AG10803 (cell line): ENCODE measurements around the gene NR4A2.

Source experiments
- DNase-seq: peaks from one replicate; pipeline ENCODE4 v3.0.0; 2010; ENCODE audit warnings: low read depth
- H3K4me3 ChIP-seq: 2 replicates; pipeline ENCODE4 v1.5.1; 2011; ENCODE audit warnings: mild to moderate bottlenecking, low read length, control low read depth
- TF ChIP-seq, protein P1 (sequence below): conservative IDR thresholded peaks from 2 replicates; pipeline ENCODE4 v1.5.1; 2011; ENCODE audit warnings: mild to moderate bottlenecking, low read length, control low read depth, inconsistent platforms

Gene NR4A2

GRCh38 chr2:156356014-156356754 is 23.7 kb upstream of the NR4A2 start:
- H3K4me3 ChIP-seq: no peak overlapping the region
- peak; percentile 64 for DNase-seq
- TF ChIP-seq, protein P1, sequence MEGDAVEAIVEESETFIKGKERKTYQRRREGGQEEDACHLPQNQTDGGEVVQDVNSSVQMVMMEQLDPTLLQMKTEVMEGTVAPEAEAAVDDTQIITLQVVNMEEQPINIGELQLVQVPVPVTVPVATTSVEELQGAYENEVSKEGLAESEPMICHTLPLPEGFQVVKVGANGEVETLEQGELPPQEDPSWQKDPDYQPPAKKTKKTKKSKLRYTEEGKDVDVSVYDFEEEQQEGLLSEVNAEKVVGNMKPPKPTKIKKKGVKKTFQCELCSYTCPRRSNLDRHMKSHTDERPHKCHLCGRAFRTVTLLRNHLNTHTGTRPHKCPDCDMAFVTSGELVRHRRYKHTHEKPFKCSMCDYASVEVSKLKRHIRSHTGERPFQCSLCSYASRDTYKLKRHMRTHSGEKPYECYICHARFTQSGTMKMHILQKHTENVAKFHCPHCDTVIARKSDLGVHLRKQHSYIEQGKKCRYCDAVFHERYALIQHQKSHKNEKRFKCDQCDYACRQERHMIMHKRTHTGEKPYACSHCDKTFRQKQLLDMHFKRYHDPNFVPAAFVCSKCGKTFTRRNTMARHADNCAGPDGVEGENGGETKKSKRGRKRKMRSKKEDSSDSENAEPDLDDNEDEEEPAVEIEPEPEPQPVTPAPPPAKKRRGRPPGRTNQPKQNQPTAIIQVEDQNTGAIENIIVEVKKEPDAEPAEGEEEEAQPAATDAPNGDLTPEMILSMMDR: no peak

DNA sequence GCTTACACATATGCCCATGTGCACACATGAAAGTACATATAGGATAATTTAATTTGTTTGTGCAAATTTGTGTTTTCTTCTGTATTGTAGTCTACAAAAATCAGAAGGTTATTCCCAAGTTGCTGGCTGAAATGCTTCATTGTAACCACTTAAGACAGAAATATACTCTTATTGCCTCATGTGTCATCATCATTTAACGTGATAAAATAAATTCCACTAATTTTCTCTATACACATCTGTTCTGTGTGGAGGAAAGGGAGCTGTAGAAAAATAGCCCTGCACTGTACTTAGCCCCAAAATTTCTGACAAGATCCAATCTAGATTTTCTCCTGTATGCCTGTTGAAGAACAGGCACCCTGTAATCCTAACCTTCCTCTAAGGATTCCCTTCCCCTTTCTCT is 20.4 kb upstream of the NR4A2 start:
- H3K4me3 ChIP-seq: no peak overlapping the region
- TF ChIP-seq, protein P1: no peak
- DNase-seq: no peak

DNA sequence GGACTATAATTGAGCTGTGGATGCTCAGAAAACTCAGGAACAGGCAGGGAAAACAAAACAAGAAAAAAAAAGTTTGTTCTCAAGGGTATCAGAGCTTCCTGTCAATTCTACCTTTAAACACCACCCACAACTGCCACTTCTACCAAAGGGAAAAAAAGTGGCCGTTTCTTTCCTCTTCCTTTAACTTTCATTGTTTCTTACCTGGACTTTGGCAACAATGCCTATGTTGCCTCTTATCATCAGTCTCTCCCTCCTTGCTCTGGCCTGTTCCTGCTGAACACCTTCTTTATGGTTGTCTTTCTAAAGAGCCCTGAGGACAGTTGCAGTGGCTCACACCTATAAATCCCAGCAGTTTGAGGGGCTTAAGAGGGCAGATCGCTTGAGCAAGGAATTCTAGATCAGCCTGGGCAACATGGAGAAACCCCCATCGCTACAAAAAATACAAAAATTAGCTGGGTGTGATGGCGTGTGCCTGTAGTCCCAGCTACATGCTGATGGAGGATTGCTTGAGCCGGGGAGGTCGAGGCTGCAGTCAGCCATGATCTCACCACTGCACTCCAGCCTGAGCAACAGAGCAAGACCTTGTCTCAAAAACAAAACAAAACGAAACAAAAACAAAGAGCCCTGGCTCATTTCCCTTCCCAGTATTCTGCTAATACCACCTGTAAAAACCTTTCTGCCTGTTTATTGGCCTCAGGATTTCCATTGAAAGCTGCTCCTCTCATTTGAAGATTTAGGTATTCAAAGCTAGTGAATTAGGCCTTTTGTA is 18.0 kb upstream of the NR4A2 start:
- TF ChIP-seq, protein P1: no peak
- DNase-seq: no peak
- no peak overlapping the region for H3K4me3 ChIP-seq

GRCh38 chr2:156349605-156350004 is 17.1 kb upstream of the NR4A2 start:
- TF ChIP-seq, protein P1: no peak
- DNase-seq: no peak
- H3K4me3 ChIP-seq: no peak overlapping the region

DNA sequence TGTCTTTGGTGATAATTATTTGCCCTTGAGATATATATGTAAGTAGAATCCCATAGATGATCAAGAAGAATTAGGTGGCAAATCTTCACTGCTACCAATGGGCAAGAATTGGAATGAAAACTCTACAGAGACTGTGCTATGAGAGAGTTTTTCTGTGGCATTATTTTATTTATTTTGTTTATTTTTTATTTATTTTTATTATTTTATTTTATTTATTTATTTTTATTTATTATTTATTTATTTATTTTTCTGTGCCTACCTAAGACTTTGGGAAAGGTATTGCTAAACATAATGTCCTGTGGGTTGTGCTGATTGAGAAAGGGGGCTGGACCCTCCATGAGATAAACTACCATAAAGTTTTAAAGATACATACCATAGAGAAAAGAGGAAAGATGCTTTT is 16.6 kb upstream of the NR4A2 start:
- no peak overlapping the region for H3K4me3 ChIP-seq
- TF ChIP-seq, protein P1: no peak
- DNase-seq: no peak

- H3K4me3 ChIP-seq: no peak overlapping the region
- DNase-seq: no peak
- TF ChIP-seq, protein P1: no peak
These were observed 14.9 kb upstream of the NR4A2 start for GRCh38 chr2:156347431-156347830.

DNA sequence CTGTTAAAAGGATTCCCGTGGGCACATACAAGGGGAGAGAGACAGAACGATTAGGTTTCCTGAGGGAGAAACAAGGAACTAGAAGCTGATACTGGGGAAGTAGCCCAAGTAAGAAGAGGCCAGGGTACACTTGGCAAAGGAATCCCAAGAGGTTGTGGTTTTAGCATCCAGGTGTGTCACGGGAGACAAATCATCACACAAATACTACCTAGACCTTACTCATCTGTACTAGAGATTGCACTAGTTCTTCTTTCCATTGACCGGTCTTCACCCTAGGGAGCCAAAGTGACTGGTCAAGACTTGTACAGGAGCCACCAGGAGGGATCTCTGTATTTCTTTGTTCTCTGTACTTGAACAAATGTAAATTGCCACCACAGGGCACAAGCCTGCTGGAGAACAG is 14.2 kb upstream of the NR4A2 start:
- DNase-seq: no peak
- TF ChIP-seq, protein P1: no peak

More for the DNA sequence above, 14.2 kb upstream of the NR4A2 start:
- no peak overlapping the region for H3K4me3 ChIP-seq
